HepG2 (cell line): ENCODE data around the gene TNNI3K. TPM values are rescaled to one million over a fixed set of nuclear protein-coding genes. Genes with fewer than 3 reads are reported as not detected.

Experiments used
- ATAC-seq: fragments of 200-7000 bp; cut with Tn5 transposase; 3 replicates; pipeline ENCODE4 v1.9.1; 2020; ENCODE audit warnings: mild to moderate bottlenecking, moderate library complexity
- BruUV-seq: library from RNA; stranded (reverse); fragments of 400-500 nt; replicated peaks from 2 replicates; lab custom pipeline; 2021; lab: Mats Ljungman, UMichigan
- CTCF ChIA-PET: fragments of 300-600 bp; formaldehyde crosslinking; extraction: SDS; loops from one replicate; lab custom pipeline; 2021; ENCODE audit warnings: low total read pairs, inconsistent platforms, low intra/inter-chr PET ratio; lab: Yijun Ruan, JAX
- POLR2A ChIA-PET: fragments of 350-600 bp; sonication (Branson Sonifier 250); formaldehyde crosslinking; loops from one replicate; lab custom pipeline; 2020; ENCODE audit warnings: antibody characterized with exemption, inconsistent platforms; lab: Yijun Ruan, JAX
- DNase-seq: peaks from one replicate; pipeline ENCODE4 v3.0.0-alpha.2; 2015; ENCODE audit warnings: low spot score
- FAIRE-seq: peaks from 3 replicates; lab custom pipeline; 2011; peaks lifted over from hg19 to GRCh38; lab: Jason Lieb, UNC
- H2AFZ ChIP-seq: one replicate; pipeline ENCODE4 v1.6.1; 2011; ENCODE audit warnings: low read length, inconsistent platforms
- H3K27ac ChIP-seq: fragments of 300-600 bp; 3 replicates; pipeline ENCODE4 v1.8.0; 2011; ENCODE audit warnings: mixed run types, mild to moderate bottlenecking, mixed read lengths, low read length, inconsistent platforms; ENCODE audit not compliant: insufficient read depth; ENCODE audit errors: extremely low read length
- H3K27me3 ChIP-seq, 2 experiments: fragments of 200-600 bp in 1 of 2; 2 replicates in 1 of 2; 3 replicates in 1 of 2; pipeline versions ENCODE4 v1.6.0 to v1.8.0; 2011; ENCODE audit warnings: low read length in 2 of 2, mild to moderate bottlenecking in 2 of 2, moderate library complexity in 2 of 2, inconsistent platforms in 1 of 2; ENCODE audit not compliant: insufficient read depth in 2 of 2, control insufficient read depth in 1 of 2
- H3K36me3 ChIP-seq, 2 experiments: fragments of 200-600 bp in 1 of 2; replicated peaks in 1 of 2; 2 replicates in 1 of 2; 3 replicates in 1 of 2; pipeline versions ENCODE4 v1.5.1 to v1.8.0; 2011; ENCODE audit warnings: low read length in 2 of 2, inconsistent platforms in 1 of 2; ENCODE audit not compliant: insufficient read depth in 2 of 2, control insufficient read depth in 1 of 2
- H3K4me1 ChIP-seq: 2 replicates; pipeline ENCODE4 v1.5.1; 2012; ENCODE audit warnings: low read length, inconsistent platforms; ENCODE audit not compliant: insufficient read depth
- H3K4me2 ChIP-seq: 2 replicates; pipeline ENCODE4 v1.6.0; 2011; ENCODE audit warnings: low read depth, low read length, inconsistent platforms
- H3K4me3 ChIP-seq, 3 experiments: fragments of 200-600 bp in 1 of 3; sonication (generic), shearing (Covaris generic) in 1 of 3; replicated peaks in 1 of 3; 2 replicates each; pipeline ENCODE4 v1.5.1; 2011 to 2016; ENCODE audit warnings: low read length in 3 of 3, inconsistent platforms in 2 of 3, low read depth in 2 of 3, mild to moderate bottlenecking in 2 of 3, control low read depth in 1 of 3, mixed read lengths in 1 of 3; ENCODE audit not compliant: insufficient read depth in 1 of 3
- H3K79me2 ChIP-seq: one replicate; pipeline ENCODE4 v1.6.1; 2011; ENCODE audit warnings: low read length, inconsistent platforms; ENCODE audit not compliant: insufficient read depth
- H3K9ac ChIP-seq: 2 replicates; pipeline ENCODE4 v1.6.0; 2011; ENCODE audit warnings: mild to moderate bottlenecking, low read depth, low read length, inconsistent platforms; ENCODE audit not compliant: insufficient read depth
- H3K9me3 ChIP-seq: 2 replicates; pipeline ENCODE4 v1.5.1; 2012; ENCODE audit warnings: mild to moderate bottlenecking, low read length
- H4K20me1 ChIP-seq: 2 replicates; pipeline ENCODE4 v1.6.0; 2011; ENCODE audit warnings: inconsistent platforms, mild to moderate bottlenecking, low read length, moderate library complexity; ENCODE audit not compliant: insufficient read depth
- ATM ChIP-seq: fragments of 450-650 bp; IDR thresholded peaks from 2 replicates; pipeline ENCODE4 v1.7.1; 2017; ENCODE audit warnings: mild to moderate bottlenecking, borderline replicate concordance
- DPF2 ChIP-seq: sonication (generic); formaldehyde crosslinking; IDR thresholded peaks from 2 replicates; pipeline ENCODE4 v1.4.0; 2020; ENCODE audit warnings: mild to moderate bottlenecking, low read depth, missing genetic modification reagents, borderline replicate concordance
- GATAD1 ChIP-seq: IDR thresholded peaks from 2 replicates; pipeline ENCODE4 v1.6.1; 2016; ENCODE audit warnings: missing genetic modification reagents, missing compliant biosample characterization
- GLI4 ChIP-seq: sonication (generic); formaldehyde crosslinking; IDR thresholded peaks from 2 replicates; pipeline ENCODE4 v1.5.1; 2020; ENCODE audit warnings: missing genetic modification reagents, mild to moderate bottlenecking, moderate library complexity, borderline replicate concordance
- HDAC2 ChIP-seq: sonication (generic); formaldehyde crosslinking; IDR thresholded peaks from 2 replicates; pipeline ENCODE4 v1.4.0; 2020; ENCODE audit warnings: missing genetic modification reagents
- MAX ChIP-seq: IDR thresholded peaks from 2 replicates; pipeline ENCODE4 v1.6.1; 2012; ENCODE audit warnings: inconsistent platforms
- NPAS2 ChIP-seq: sonication (generic); formaldehyde crosslinking; IDR thresholded peaks from 2 replicates; pipeline ENCODE4 v1.8.0; 2022; ENCODE audit warnings: mild to moderate bottlenecking, missing genetic modification reagents, borderline replicate concordance
- RARA ChIP-seq: IDR thresholded peaks from 2 replicates; pipeline ENCODE4 v1.6.1; 2016; ENCODE audit warnings: missing genetic modification reagents, missing compliant biosample characterization
- REL ChIP-seq: sonication (generic); formaldehyde crosslinking; conservative IDR thresholded peaks from 2 replicates; pipeline ENCODE4 v1.8.0; 2022; ENCODE audit warnings: mild to moderate bottlenecking, missing genetic modification reagents, moderate library complexity
- SNAPC5 ChIP-seq: sonication (generic); formaldehyde crosslinking; IDR thresholded peaks from 2 replicates; pipeline ENCODE4 v1.8.1; 2023; ENCODE audit warnings: mild to moderate bottlenecking, missing genetic modification reagents, borderline replicate concordance
- ZBED4 ChIP-seq: sonication (generic); formaldehyde crosslinking; IDR thresholded peaks from 2 replicates; pipeline ENCODE4 v1.4.0; 2020; ENCODE audit warnings: missing genetic modification reagents, borderline replicate concordance
- ZNF232 ChIP-seq: sonication (generic); formaldehyde crosslinking; IDR thresholded peaks from 2 replicates; pipeline ENCODE4 v1.4.0; 2020; ENCODE audit warnings: missing genetic modification reagents, borderline replicate concordance
- ZNF235 ChIP-seq: sonication (generic); formaldehyde crosslinking; IDR thresholded peaks from 2 replicates; pipeline ENCODE4 v1.8.1; 2023; ENCODE audit warnings: mild to moderate bottlenecking, missing genetic modification reagents, borderline replicate concordance
- ZNF275 ChIP-seq: sonication (generic); formaldehyde crosslinking; IDR thresholded peaks from 2 replicates; pipeline ENCODE4 v1.8.0; 2022; ENCODE audit warnings: missing genetic modification reagents, mild to moderate bottlenecking, inconsistent platforms, borderline replicate concordance
- ZNF597 ChIP-seq: sonication (generic); formaldehyde crosslinking; IDR thresholded peaks from 2 replicates; pipeline ENCODE4 v1.5.0; 2020; ENCODE audit warnings: missing genetic modification reagents
- ZNF773 ChIP-seq: sonication (generic); formaldehyde crosslinking; IDR thresholded peaks from 2 replicates; pipeline ENCODE4 v1.4.0; 2020; ENCODE audit warnings: missing genetic modification reagents, borderline replicate concordance
- ZNF790 ChIP-seq: sonication (generic); formaldehyde crosslinking; IDR thresholded peaks from 2 replicates; pipeline ENCODE4 v1.8.0; 2022; ENCODE audit warnings: missing genetic modification reagents, mild to moderate bottlenecking, borderline replicate concordance
- ZNF878 ChIP-seq: sonication (generic); formaldehyde crosslinking; IDR thresholded peaks from 2 replicates; pipeline ENCODE4 v1.8.1; 2023; ENCODE audit warnings: mild to moderate bottlenecking, missing genetic modification reagents, moderate library complexity
- ZSCAN9 ChIP-seq: IDR thresholded peaks from 2 replicates; pipeline ENCODE4 v1.6.1; 2016; ENCODE audit warnings: borderline replicate concordance
- WGBS: methylation state at CpG from one replicate; pipeline ENCODE4 v1.1.6; 2017; ENCODE audit warnings: low lambda C conversion rate; 5-methylcytosine and 5-hydroxymethylcytosine counted together
- in situ Hi-C: cut with HindIII; loops from 2 replicates; pipeline ENCODE4 v1.10.0; 2017; ENCODE audit warnings: low pct_unique_long_range_greater_than_20kb; ENCODE audit not compliant: extremely low pct_ligation_motif_present
- intact Hi-C: fragments of 100-400 bp; cut with micrococcal nuclease; formaldehyde crosslinking; loops from one replicate; pipeline ENCODE4 v1.10.0; 2022; ENCODE audit not compliant: unreplicated experiment
- polyA plus RNA-seq, 8 experiments: library from polyadenylated mRNA; depleted of rRNA in 3 of 8; stranded (reverse) in 7 of 8; unstranded in 1 of 8; fragments of >200 nt; fragmentation: Illumina TruSeq in 4 of 8; extraction: Trizol in 4 of 8; gene quantifications; 2 replicates each; pipeline versions ENCODE4 v1.2.1 to v1.2.3, GENCODE V29; 2011 to 2016; ENCODE audit warnings: low read depth in 4 of 8, missing spikeins in 1 of 8, mixed read lengths in 1 of 8; ENCODE audit not compliant: insufficient read depth in 1 of 8
- total RNA-seq, 5 experiments: library from RNA; depleted of rRNA; stranded (reverse); fragments of >200 nt; fragmentation: Illumina TruSeq; extraction: Trizol; gene quantifications; 2 replicates each; pipeline ENCODE4 v1.2.3, GENCODE V29; 2016; ENCODE audit warnings: low read depth in 1 of 5

The TNNI3K gene
- total and polyA plus RNA-seq, 2 of the 13 experiments (the other 11 are each of a cell fraction or from before 2014, with no cell fraction given): 1.1 TPM; not detected in 1

GRCh38 chr1:74502432-74502831 is 267.2 kb downstream of the TNNI3K start:
- FAIRE-seq (peak; percentile 26), ATAC-seq (peak; percentile 62; the same call in 2 of the 3 replicates), DNase-seq (peak; percentile 16)
- H3K9ac ChIP-seq: no peak overlapping the region
- BruUV-seq: no TSS peak
- ChIA-PET CTCF (no interaction called here), POLR2A (no interaction called here)
- 10% methylated on average over 4 of the region's 4 CpGs for WGBS
- H3K4me2 ChIP-seq: no peak overlapping the region
- H3K4me3 ChIP-seq: no peak overlapping the region
- no peak overlapping the region for H2AFZ ChIP-seq
- H3K4me1 ChIP-seq: no peaks in the 10 kb centered on the region
- no peaks in the 10 kb centered on the region for H4K20me1 ChIP-seq
- H3K27ac ChIP-seq: no peak overlapping the region
- in situ Hi-C loops: no loop called here
- no peaks in the 10 kb centered on the region for H3K36me3 ChIP-seq
- no peaks in the 10 kb centered on the region for H3K9me3 ChIP-seq
- intact Hi-C loops: loop anchor here (10.0 kb wide), 1 partner anchor 182 kb away; no protein-coding TSS in a partner anchor
- no peaks in the 10 kb centered on the region for H3K79me2 ChIP-seq
- H3K27me3 ChIP-seq: no peaks in the 10 kb centered on the region
- TF ChIP-seq ZNF232 (0 out of 2 replicates have a peak, but pooled peaks have one; percentile 41), NPAS2 (CRISPR knock-in tag) (no peak), ZNF597 (CRISPR knock-in tag) (no peak), ZNF878 (CRISPR knock-in tag) (no peak), HDAC2 (CRISPR knock-in tag) (peak; percentile 52; the same call in 1 of the 2 replicates), ZSCAN9 (CRISPR knock-in tag) (peak; percentile 59; the same call in 1 of the 2 replicates), ATM (no peak), ZNF790 (no peak), ZNF275 (CRISPR knock-in tag) (no peak), GLI4 (CRISPR knock-in tag) (no peak), GATAD1 (no peak), DPF2 (CRISPR knock-in tag) (no peak), SNAPC5 (CRISPR knock-in tag) (no peak), ZNF773 (CRISPR knock-in tag) (0 out of 2 replicates have a peak, but pooled peaks have one; percentile 54), ZNF235 (CRISPR knock-in tag) (no peak), MAX (no peak), REL (no peak), RARA (CRISPR knock-in tag) (peak; percentile 32; the same call in 1 of the 2 replicates), ZBED4 (CRISPR knock-in tag) (0 out of 2 replicates have a peak, but pooled peaks have one; percentile 36)
